Lung (tissue), 12 donors: Measurements from ENCODE around the gene KRTAP3-3. TPM values are rescaled to one million over a fixed set of nuclear protein-coding genes. Genes with fewer than 3 reads are reported as not detected.

Source experiments
- ATAC-seq: fragments of 200-7000 bp; cut with Tn5 transposase; one replicate; pipeline ENCODE4 v1.9.1; 2020; ENCODE audit warnings: moderate number of reproducible peaks; ENCODE audit not compliant: insufficient read depth, low FRiP score
- DNase-seq, 3 donors: peaks; one replicate each; pipeline ENCODE4 v3.0.0-alpha.2; 2013 to 2017
- H3K27ac ChIP-seq, 2 donors: one replicate each; pipeline ENCODE4 v1.5.1; 2013; ENCODE audit warnings: mild to moderate bottlenecking in 2 of 2, moderate library complexity in 2 of 2, control low read depth in 1 of 2, inconsistent platforms in 1 of 2, low read depth in 1 of 2, low read length in 1 of 2
- H3K27me3 ChIP-seq, 3 donors: one replicate each; pipeline ENCODE4 v1.5.1; 2013; ENCODE audit warnings: low read length in 2 of 3; ENCODE audit not compliant: control insufficient read depth in 3 of 3, insufficient read depth in 3 of 3
- H3K36me3 ChIP-seq, 4 donors: one replicate each; pipeline ENCODE4 v1.5.1; 2013; ENCODE audit warnings: low read length in 4 of 4, mild to moderate bottlenecking in 1 of 4, moderate library complexity in 1 of 4; ENCODE audit not compliant: control insufficient read depth in 4 of 4, insufficient read depth in 4 of 4
- H3K4me1 ChIP-seq, 5 donors: one replicate each; pipeline ENCODE4 v1.5.1; 2013; ENCODE audit warnings: low read length in 5 of 5, mild to moderate bottlenecking in 2 of 5, moderate library complexity in 1 of 5; ENCODE audit not compliant: control insufficient read depth in 5 of 5, insufficient read depth in 5 of 5
- H3K4me3 ChIP-seq: one replicate; pipeline ENCODE4 v1.5.1; 2013; ENCODE audit warnings: mild to moderate bottlenecking, control low read depth, moderate library complexity
- H3K9ac ChIP-seq, 2 donors: one replicate each; pipeline ENCODE4 v1.5.1; 2013; ENCODE audit warnings: low read length in 2 of 2, control low read depth in 1 of 2; ENCODE audit not compliant: insufficient read depth in 1 of 2
- H3K9me3 ChIP-seq, 4 donors: one replicate each; pipeline ENCODE4 v1.5.1; 2013; ENCODE audit warnings: low read length in 3 of 4, mild to moderate bottlenecking in 1 of 4, moderate library complexity in 1 of 4; ENCODE audit not compliant: control insufficient read depth in 4 of 4, insufficient read depth in 3 of 4
- WGBS, 2 donors: extraction: QIAGEN DNeasy Blood & Tissue Kit; methylation state at CpG; one replicate each; pipeline ENCODE4 v1.1.7; 2013; 5-methylcytosine and 5-hydroxymethylcytosine counted together
- polyA plus RNA-seq, 2 donors: library from polyadenylated mRNA; stranded (reverse); fragments of 200-250 nt; gene quantifications; one replicate each; pipeline ENCODE4 v1.2.1, GENCODE V29; 2013
- total RNA-seq, 2 donors: library from RNA; depleted of rRNA in 1 of 2; stranded (reverse); fragments of >200 nt in 1 of 2; gene quantifications; one replicate each; pipeline ENCODE4 v1.2.1, GENCODE V29; 2014 to 2021
- TF ChIP-seq, protein P1 (sequence below): IDR thresholded peaks from 2 replicates; pipeline ENCODE4 v1.5.1; 2012; ENCODE audit warnings: mild to moderate bottlenecking; ENCODE audit errors: control extremely low read depth, extremely low read depth
- donor health status: control.
- donor health status: control.
- donor health status: Bipolar disorder and iron deficiency.
- donor health status: healthy.
- donor health status: DM: yes; HTN: yes; CAD: no.

Gene KRTAP3-3
- total and polyA plus RNA-seq, 4 donors: not detected

GRCh38 chr17:40978575-40979151, 15.3 kb downstream of the KRTAP3-3 start:
- no peaks in the 10 kb centered on the region for H3K36me3 ChIP-seq
- H3K9me3 ChIP-seq: no peaks in the 10 kb centered on the region
- TF ChIP-seq, protein P1, sequence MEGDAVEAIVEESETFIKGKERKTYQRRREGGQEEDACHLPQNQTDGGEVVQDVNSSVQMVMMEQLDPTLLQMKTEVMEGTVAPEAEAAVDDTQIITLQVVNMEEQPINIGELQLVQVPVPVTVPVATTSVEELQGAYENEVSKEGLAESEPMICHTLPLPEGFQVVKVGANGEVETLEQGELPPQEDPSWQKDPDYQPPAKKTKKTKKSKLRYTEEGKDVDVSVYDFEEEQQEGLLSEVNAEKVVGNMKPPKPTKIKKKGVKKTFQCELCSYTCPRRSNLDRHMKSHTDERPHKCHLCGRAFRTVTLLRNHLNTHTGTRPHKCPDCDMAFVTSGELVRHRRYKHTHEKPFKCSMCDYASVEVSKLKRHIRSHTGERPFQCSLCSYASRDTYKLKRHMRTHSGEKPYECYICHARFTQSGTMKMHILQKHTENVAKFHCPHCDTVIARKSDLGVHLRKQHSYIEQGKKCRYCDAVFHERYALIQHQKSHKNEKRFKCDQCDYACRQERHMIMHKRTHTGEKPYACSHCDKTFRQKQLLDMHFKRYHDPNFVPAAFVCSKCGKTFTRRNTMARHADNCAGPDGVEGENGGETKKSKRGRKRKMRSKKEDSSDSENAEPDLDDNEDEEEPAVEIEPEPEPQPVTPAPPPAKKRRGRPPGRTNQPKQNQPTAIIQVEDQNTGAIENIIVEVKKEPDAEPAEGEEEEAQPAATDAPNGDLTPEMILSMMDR: no peak
- H3K4me3 ChIP-seq: no peak overlapping the region
- H3K9ac ChIP-seq: no peak overlapping the region
- H3K27me3 ChIP-seq: peaks cover 0 to 4% (median 0%) of the 10 kb centered on the region in 3 donors
- no peak overlapping the region for H3K27ac ChIP-seq
- ATAC-seq (no peak), DNase-seq (no peak)
- WGBS, 2 donors: 68 to 84% methylated on average over 13 of the region's 13 CpGs
- peaks cover 0 to 10% (median 8%) of the 10 kb centered on the region in 5 donors for H3K4me1 ChIP-seq

DNA sequence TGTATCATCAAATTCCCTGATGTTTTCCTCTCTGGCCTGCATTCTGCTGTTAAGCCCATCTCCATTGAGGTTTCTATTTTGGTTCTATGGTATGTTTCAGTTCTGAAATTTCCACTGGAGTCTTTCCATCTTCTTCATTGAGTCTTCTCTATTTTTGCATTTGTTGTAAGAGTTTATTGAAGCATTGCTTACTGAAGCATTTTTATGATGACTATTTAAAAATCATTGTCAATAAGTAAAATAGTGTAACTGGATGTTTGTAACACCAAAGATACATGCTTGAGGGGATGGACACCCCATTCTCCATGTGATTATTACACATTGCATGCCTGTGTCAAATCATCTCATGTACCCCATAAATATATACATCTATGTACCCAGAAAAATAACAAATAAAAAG, 18.4 kb downstream of the KRTAP3-3 start:
- no peak overlapping the region for H3K27ac ChIP-seq
- peaks cover 0 to 4% (median 0%) of the 10 kb centered on the region in 3 donors for H3K27me3 ChIP-seq
- TF ChIP-seq, protein P1: no peak
- H3K9me3 ChIP-seq: no peaks in the 10 kb centered on the region
- peaks cover 0 to 3% (median 2%) of the 10 kb centered on the region in 5 donors for H3K4me1 ChIP-seq
- H3K4me3 ChIP-seq: no peak overlapping the region
- no peak for ATAC-seq
- DNase-seq: no peak
- H3K36me3 ChIP-seq: no peaks in the 10 kb centered on the region
- H3K9ac ChIP-seq: no peak overlapping the region

DNA sequence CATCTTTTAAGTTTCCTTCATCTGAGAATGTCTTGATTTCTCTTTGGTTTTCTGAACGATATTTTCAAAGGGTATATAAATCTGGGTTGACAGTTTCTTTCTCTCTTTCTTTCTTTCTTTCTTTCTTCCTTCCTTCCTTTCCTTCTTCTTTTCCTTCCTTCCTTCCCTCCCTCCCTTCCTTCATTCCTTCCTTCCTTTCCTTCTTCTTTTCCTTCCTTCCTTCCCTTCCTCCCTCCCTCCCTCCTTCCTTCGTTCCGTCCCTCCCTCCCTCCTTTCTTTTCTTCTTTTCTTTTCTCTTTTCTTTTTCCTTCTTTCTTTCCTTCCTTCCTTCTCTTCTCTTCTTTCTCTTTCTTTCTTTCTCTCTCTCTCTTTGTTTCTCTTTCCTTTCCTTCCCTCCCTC, 19.6 kb downstream of the KRTAP3-3 start:
- TF ChIP-seq, protein P1: no peak
- Histone ChIP-seq H3K27me3 (peaks cover 0 to 4% (median 0%) of the 10 kb centered on the region in 3 donors), H3K27ac (no peak overlapping the region), H3K4me1 (peaks cover 0 to 1% (median 0%) of the 10 kb centered on the region in 5 donors), H3K9ac (no peak overlapping the region), H3K36me3 (no peaks in the 10 kb centered on the region), H3K4me3 (no peak overlapping the region), H3K9me3 (no peaks in the 10 kb centered on the region)
- 74 to 93% methylated on average over 3 of the region's 3 CpGs for WGBS, 2 donors
- DNase-seq (no peak), ATAC-seq (no peak)

GRCh38 chr17:40967582-40967981, 26.4 kb downstream of the KRTAP3-3 start:
- no peak overlapping the region for H3K4me3 ChIP-seq
- H3K36me3 ChIP-seq: no peaks in the 10 kb centered on the region
- ATAC-seq: no peak
- no peak overlapping the region for H3K9ac ChIP-seq
- H3K27me3 ChIP-seq: no peaks in the 10 kb centered on the region
- H3K9me3 ChIP-seq: no peaks in the 10 kb centered on the region
- H3K4me1 ChIP-seq: no peaks in the 10 kb centered on the region
- H3K27ac ChIP-seq: no peak overlapping the region
- TF ChIP-seq, protein P1: no peak
- DNase-seq: no peak
- 82 to 94% methylated on average over 1 of the region's 1 CpG for WGBS, 2 donors
